ENCODE measurements around the gene C7orf25.

The C7orf25 gene

DNA sequence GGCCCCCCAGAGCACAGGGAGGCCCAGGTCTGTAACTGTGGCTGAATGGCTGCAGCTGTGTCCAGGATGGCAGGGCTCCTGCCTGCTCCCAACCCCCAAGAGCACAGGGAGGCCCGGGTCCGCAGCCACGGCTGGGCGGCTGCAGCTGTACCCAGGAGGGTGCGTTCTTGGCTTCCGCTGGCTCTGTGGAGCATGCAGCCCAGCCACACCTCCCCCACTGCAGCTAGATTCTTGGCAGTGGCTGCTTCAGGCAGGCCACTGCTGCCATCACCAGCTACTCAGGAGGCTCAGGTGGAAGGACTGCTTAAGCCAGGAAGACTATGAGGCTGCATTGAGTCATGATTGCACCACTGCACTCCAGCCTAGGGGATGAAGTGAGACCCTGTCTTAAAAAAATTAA lies 27.9 kb downstream of the C7orf25 start:
- Histone ChIP-seq H3K4me1 (peaks cover 67% of the 10 kb centered on the region), H3K9me3 (peaks cover 7% of the 10 kb centered on the region; the same call in 1 of the 2 replicates), H3K4me2 (peak overlapping the region; percentile 81), H3K27ac (peak overlapping the region; percentile 82), H4K20me1 (no peaks in the 10 kb centered on the region), H3K4me3 (no peak overlapping the region), H3K36me3 (no peaks in the 10 kb centered on the region), H3K27me3 (no peaks in the 10 kb centered on the region), H3K9ac (0 out of 2 replicates have a peak overlapping the region, but pooled peaks have one; percentile 43)
- 0 out of 2 replicates have a peak, but pooled peaks have one; percentile 28 for TF ChIP-seq Cebpa-rat (IDR thresholded peaks at IDR 0.05)

DNA sequence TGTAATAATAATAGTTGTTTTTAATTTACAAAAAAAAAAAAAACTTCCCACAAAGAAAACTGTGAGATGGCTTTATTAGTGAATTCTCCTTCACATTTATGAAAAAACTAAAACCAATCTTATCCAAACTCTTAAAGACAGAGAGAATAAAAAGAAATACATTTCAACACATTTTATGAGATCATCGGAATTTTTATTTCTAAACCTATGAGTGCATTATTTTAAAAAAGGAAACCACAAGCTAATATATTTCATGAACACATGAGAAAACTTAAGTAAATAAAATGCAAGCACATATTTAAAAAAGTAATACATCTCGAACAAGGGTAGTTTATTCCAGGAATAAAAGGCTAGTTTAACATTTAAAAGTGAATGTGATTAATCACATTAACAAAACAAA lies 31.5 kb downstream of the C7orf25 start:
- peaks cover 51% of the 10 kb centered on the region for H3K4me1 ChIP-seq
- TF ChIP-seq Cebpa-rat (IDR thresholded peaks at IDR 0.05): no peak
- no peak overlapping the region for H3K4me2 ChIP-seq
- H3K9me3 ChIP-seq: peaks cover 7% of the 10 kb centered on the region; the same call in 1 of the 2 replicates
- H4K20me1 ChIP-seq: no peaks in the 10 kb centered on the region
- no peaks in the 10 kb centered on the region for H3K27me3 ChIP-seq
- no peak overlapping the region for H3K9ac ChIP-seq
- no peak overlapping the region for H3K4me3 ChIP-seq
- H3K36me3 ChIP-seq: no peaks in the 10 kb centered on the region
- H3K27ac ChIP-seq: no peak overlapping the region

DNA sequence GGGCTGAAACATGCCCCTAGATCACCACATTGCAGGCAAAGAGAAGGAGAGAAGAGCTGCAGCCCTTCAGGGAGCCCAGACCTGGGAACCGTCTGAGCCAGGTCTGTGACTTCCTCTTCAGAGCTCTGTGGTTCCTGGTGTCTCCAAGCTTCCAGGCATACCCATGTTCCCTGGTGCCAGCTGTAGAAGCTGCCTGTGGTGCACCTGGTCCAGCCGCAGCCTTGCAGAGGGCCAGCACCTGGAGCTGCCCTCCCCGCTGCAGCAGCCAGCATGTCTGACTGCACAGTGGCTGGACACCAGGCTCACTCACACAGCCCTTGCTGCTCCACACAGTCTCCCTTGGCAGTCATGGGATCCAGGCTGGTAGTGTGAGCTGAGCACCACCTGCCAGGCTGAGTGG lies 33.6 kb downstream of the C7orf25 start:
- Histone ChIP-seq H3K27me3 (no peaks in the 10 kb centered on the region), H3K27ac (0 out of 2 replicates have a peak overlapping the region, but pooled peaks have one; percentile 18), H3K9ac (0 out of 2 replicates have a peak overlapping the region, but pooled peaks have one; percentile 35), H3K9me3 (peaks cover 7% of the 10 kb centered on the region; the same call in 1 of the 2 replicates), H4K20me1 (no peaks in the 10 kb centered on the region), H3K4me3 (no peak overlapping the region), H3K36me3 (no peaks in the 10 kb centered on the region), H3K4me2 (peak overlapping the region; percentile 54), H3K4me1 (peaks cover 30% of the 10 kb centered on the region)
- TF ChIP-seq Cebpa-rat (IDR thresholded peaks at IDR 0.05): no peak

DNA sequence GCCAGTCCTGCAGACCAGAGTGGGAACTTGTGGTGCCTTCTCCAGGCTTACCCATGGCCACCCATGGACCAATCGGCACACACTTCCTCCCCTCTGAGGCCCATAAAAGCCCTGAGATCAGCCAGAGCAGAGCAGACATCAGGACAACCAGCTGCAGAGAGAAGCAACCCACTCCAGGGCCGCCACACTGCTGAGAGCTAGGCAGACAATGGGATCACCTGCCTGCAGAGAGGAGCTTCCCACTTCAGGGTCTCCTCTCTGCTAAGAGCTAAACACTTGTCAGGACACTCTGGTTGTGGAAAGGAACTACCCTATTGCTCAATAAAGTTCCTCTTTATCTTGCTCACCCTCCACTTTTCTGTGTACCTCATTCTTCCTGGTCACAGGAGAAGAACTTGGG lies 34.0 kb downstream of the C7orf25 start:
- no peak overlapping the region for H3K9ac ChIP-seq
- H3K4me3 ChIP-seq: no peak overlapping the region
- peak overlapping the region; percentile 54 for H3K4me2 ChIP-seq
- no peaks in the 10 kb centered on the region for H3K27me3 ChIP-seq
- H3K9me3 ChIP-seq: peaks cover 4% of the 10 kb centered on the region; the same call in 1 of the 2 replicates
- no peaks in the 10 kb centered on the region for H3K36me3 ChIP-seq
- H3K27ac ChIP-seq: no peak overlapping the region
- no peaks in the 10 kb centered on the region for H4K20me1 ChIP-seq
- peaks cover 26% of the 10 kb centered on the region for H3K4me1 ChIP-seq
- TF ChIP-seq Cebpa-rat (IDR thresholded peaks at IDR 0.05): no peak

DNA sequence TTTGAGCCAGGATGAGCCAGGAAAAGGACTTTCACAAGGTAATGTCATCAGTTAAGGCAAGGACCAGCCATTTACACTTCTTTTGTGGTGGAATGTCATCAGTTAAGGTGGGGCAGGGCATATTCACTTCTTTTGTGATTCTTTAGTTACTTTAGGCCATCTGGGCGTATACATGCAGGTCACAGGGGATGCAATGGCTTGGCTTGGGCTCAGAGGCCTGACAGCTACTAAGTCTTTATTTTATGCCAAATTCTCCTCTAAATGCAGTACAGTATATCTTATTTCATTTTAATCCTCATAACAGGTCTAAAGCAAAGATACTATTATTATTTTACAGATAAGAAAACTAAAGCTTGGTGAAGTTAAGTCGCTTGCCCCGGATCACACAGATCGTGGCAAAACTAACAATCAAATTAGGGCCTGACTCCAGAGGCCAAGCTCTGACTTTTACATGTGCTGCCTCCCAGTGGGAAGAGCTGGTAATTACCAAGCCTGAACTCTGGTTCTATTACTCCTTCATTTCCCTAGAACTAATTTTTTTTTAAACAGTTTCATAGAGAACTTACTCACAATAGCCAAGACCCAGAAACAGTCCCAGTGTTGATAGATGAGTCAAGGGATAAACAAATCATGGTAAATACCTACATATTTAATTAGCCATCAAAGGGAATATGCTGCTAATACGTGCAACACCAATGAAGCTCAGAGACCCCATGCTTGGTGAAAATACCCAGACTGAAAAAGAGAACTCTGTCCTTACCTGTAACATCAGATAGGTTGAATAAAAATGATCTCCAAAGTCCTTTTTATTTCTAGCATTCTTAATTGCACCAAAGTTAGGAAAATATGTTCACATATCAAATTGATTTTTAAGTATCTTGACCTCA lies 35.4 kb downstream of the C7orf25 start:
- no peaks in the 10 kb centered on the region for H4K20me1 ChIP-seq
- no peaks in the 10 kb centered on the region for H3K36me3 ChIP-seq
- no peaks in the 10 kb centered on the region for H3K27me3 ChIP-seq
- no peak overlapping the region for H3K9ac ChIP-seq
- no peak overlapping the region for H3K4me3 ChIP-seq
- no peak overlapping the region for H3K27ac ChIP-seq
- peaks cover 11% of the 10 kb centered on the region for H3K4me1 ChIP-seq
- H3K9me3 ChIP-seq: no peaks in the 10 kb centered on the region
- no peak overlapping the region for H3K4me2 ChIP-seq
- no peak for TF ChIP-seq Cebpa-rat (IDR thresholded peaks at IDR 0.05)

DNA sequence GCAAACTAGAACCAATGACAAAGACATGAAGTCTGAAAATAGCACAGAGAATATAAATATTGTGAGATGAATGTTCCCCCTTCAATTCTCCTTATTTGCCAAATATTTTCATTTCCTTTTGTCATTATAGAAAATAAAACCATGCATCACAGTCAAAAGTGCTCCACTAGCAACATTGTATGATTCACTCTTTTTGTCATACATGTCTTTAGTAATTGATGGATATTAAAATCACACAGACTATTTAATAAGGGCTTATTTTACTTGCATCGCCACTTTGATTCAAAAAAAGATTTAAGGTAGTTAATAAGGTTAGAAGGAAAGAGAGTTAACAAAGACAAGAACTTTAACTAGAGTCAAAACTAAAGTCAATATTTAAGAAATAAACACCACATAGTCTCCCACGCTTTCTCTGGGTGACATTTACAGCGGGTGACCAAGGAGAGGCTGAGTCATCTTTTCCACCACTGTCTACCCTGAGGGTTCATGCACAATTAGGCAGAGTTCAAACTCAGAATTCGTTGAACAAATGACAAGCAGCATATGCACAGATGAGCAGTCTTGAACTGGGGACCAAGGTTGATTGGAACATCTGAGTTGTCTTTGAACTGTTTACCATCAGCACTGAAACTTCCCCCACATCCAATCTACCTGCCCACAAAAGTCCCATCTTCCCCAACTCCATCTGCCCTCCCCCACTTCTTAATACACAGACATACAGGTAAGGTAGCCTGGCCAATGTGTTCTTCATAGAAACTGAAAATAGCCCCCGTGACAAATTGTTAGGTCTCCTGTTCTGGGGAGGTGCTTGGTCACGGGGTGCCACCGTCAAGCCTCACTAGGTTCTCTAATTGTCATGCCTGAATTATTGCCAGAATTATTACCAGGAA lies 42.5 kb downstream of the C7orf25 start:
- Histone ChIP-seq H3K4me2 (no peak overlapping the region), H3K27ac (no peak overlapping the region), H3K4me3 (no peak overlapping the region), H3K9me3 (peaks cover 17% of the 10 kb centered on the region), H3K36me3 (no peaks in the 10 kb centered on the region), H3K27me3 (no peaks in the 10 kb centered on the region), H4K20me1 (no peaks in the 10 kb centered on the region), H3K9ac (no peak overlapping the region), H3K4me1 (no peaks in the 10 kb centered on the region)
- no peak for TF ChIP-seq Cebpa-rat (IDR thresholded peaks at IDR 0.05)

DNA sequence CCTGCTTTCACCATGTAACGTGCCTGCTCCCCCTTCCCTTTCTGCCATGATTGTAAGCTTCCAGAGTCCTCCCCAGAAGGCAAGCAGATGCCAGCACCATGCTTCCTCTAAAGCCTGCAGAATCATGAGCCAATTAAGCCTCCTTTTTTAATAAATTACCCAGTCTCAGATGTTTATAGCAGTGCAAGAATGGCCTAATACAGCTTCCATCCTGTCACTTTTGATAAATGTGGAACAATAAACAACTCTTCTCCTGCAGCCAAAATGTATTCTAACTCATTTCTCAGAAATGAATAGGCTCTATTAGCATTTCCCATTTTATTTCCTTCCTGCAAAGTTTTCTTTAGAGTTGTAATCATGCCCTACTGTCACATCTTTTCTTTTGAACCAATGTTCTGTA lies 43.4 kb downstream of the C7orf25 start:
- TF ChIP-seq Cebpa-rat (IDR thresholded peaks at IDR 0.05): no peak
- Histone ChIP-seq H3K36me3 (no peaks in the 10 kb centered on the region), H3K27me3 (no peaks in the 10 kb centered on the region), H3K4me1 (no peaks in the 10 kb centered on the region), H3K9ac (no peak overlapping the region), H3K9me3 (peaks cover 18% of the 10 kb centered on the region), H3K4me3 (no peak overlapping the region), H3K4me2 (no peak overlapping the region), H4K20me1 (no peaks in the 10 kb centered on the region), H3K27ac (no peak overlapping the region)

Data from BLaER1 (cell line).